DND-41 (cell line): ENCODE measurements around the gene GTF2B.
A peak's percentile ranks its signal among the peaks of the same experiment; 100 is the strongest.
"Not testable (repeated sequence)": the region's sequence is repeated elsewhere in the genome, so short reads cannot be mapped to it uniquely, and the experiment has no call there.

ENCODE experiments used
- ATAC-seq: fragments of 200-7000 bp; cut with Tn5 transposase; 3 replicates; pipeline ENCODE4 v1.9.1; 2021; ENCODE audit warnings: low read depth; ENCODE audit not compliant: insufficient read depth
- DNase-seq: peaks from one replicate; pipeline ENCODE4 v3.0.0-alpha.2; 2020
- H2AFZ ChIP-seq: 2 replicates; pipeline ENCODE4 v1.6.0; 2012; ENCODE audit warnings: low read depth, low read length
- H3K27ac ChIP-seq: 2 replicates; pipeline ENCODE4 v1.5.1; 2012; ENCODE audit warnings: low read length, inconsistent platforms
- H3K27me3 ChIP-seq: fragments of 200-600 bp; sonication (generic); 2 replicates; pipeline ENCODE4 v1.6.0; 2012; ENCODE audit warnings: low read length, mild to moderate bottlenecking, inconsistent platforms; ENCODE audit not compliant: insufficient read depth, poor library complexity
- H3K36me3 ChIP-seq: 2 replicates; pipeline ENCODE4 v1.5.1; 2012; ENCODE audit warnings: low read length, inconsistent platforms; ENCODE audit not compliant: insufficient read depth
- H3K4me1 ChIP-seq: 2 replicates; pipeline ENCODE4 v1.5.1; 2012; ENCODE audit warnings: mild to moderate bottlenecking, low read length; ENCODE audit not compliant: insufficient read depth
- H3K4me2 ChIP-seq: 2 replicates; pipeline ENCODE4 v1.6.0; 2012; ENCODE audit warnings: mild to moderate bottlenecking, moderate library complexity, low read length, inconsistent platforms; ENCODE audit not compliant: insufficient read depth
- H3K4me3 ChIP-seq, 2 experiments: fragments of 200-600 bp in 1 of 2; shearing (Covaris generic) in 1 of 2; 2 replicates each; pipeline ENCODE4 v1.5.1; 2012 to 2016; ENCODE audit warnings: inconsistent platforms in 2 of 2, low read length in 2 of 2, mild to moderate bottlenecking in 2 of 2, low read depth in 1 of 2, moderate library complexity in 1 of 2
- H3K79me2 ChIP-seq: 2 replicates; pipeline ENCODE4 v1.6.0; 2012; ENCODE audit warnings: low read length, inconsistent platforms; ENCODE audit not compliant: insufficient read depth
- H3K9ac ChIP-seq: 2 replicates; pipeline ENCODE4 v1.6.0; 2012; ENCODE audit warnings: low read depth, mild to moderate bottlenecking, inconsistent platforms, low read length, moderate library complexity
- H3K9me3 ChIP-seq: 2 replicates; pipeline ENCODE4 v1.5.1; 2012; ENCODE audit warnings: low read length, moderate library complexity, mild to moderate bottlenecking, inconsistent platforms; ENCODE audit not compliant: insufficient read depth, severe bottlenecking
- H4K20me1 ChIP-seq: 2 replicates; pipeline ENCODE4 v1.6.0; 2012; ENCODE audit warnings: low read length; ENCODE audit not compliant: insufficient read depth
- EZH2 ChIP-seq: IDR thresholded peaks from 3 replicates; pipeline ENCODE4 v1.6.1; 2012; ENCODE audit warnings: borderline replicate concordance, low read depth, mild to moderate bottlenecking, moderate library complexity, low read length, inconsistent platforms; ENCODE audit not compliant: severe bottlenecking
- TF ChIP-seq, protein P1 (sequence below): IDR thresholded peaks from 2 replicates; pipeline ENCODE4 v1.5.1; 2012; ENCODE audit warnings: borderline replicate concordance, low read length, moderate library complexity, mild to moderate bottlenecking; ENCODE audit not compliant: poor library complexity, severe bottlenecking; ENCODE audit errors: extremely low read depth

Gene GTF2B

DNA sequence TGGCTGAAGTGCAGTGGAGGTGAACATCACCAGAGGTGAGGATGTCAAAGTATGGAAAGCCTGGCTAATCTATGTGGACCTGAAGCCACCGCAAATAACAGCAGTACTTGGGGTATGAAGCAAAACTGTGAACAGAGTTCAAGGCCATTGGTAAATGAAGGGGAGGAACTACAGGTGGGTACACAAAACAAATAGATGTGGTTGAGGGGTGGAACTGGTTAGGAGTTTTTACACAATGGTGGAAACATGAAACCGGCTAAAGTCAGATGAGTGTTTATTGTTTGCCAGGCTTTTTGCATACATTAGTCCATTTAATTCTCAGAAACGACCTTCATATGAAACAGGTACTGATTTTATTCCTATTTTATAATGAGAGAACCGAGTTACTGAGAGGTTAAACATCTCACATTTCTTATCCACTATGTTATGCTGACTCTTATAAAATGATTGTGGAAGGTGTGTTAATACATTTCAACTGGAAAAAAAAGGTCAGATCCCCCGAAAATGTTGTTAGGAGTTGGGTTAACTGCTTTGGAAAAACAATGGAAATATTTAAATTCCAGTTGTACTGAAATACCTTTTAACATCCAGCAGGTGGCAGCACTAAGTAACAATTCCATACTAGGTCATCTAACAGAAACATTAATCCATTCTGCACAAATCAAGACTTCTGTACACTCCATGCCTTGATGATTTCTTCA lies 44.3 kb upstream of the GTF2B start:
- TF ChIP-seq, protein P1, sequence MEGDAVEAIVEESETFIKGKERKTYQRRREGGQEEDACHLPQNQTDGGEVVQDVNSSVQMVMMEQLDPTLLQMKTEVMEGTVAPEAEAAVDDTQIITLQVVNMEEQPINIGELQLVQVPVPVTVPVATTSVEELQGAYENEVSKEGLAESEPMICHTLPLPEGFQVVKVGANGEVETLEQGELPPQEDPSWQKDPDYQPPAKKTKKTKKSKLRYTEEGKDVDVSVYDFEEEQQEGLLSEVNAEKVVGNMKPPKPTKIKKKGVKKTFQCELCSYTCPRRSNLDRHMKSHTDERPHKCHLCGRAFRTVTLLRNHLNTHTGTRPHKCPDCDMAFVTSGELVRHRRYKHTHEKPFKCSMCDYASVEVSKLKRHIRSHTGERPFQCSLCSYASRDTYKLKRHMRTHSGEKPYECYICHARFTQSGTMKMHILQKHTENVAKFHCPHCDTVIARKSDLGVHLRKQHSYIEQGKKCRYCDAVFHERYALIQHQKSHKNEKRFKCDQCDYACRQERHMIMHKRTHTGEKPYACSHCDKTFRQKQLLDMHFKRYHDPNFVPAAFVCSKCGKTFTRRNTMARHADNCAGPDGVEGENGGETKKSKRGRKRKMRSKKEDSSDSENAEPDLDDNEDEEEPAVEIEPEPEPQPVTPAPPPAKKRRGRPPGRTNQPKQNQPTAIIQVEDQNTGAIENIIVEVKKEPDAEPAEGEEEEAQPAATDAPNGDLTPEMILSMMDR, result peak; percentile 80
- TF ChIP-seq EZH2, result no peak
- Histone ChIP-seq H3K79me2 (no peaks in the 10 kb centered on the region), H3K4me1 (no peaks in the 10 kb centered on the region), H3K27me3 (no peaks in the 10 kb centered on the region), H3K4me2 (no peak overlapping the region), H3K36me3 (peaks cover 67% of the 10 kb centered on the region), H3K27ac (no peak overlapping the region), H3K4me3 (no peak overlapping the region), H3K9me3 (no peaks in the 10 kb centered on the region), H4K20me1 (no peaks in the 10 kb centered on the region), H3K9ac (no peak overlapping the region), H2AFZ (no peak overlapping the region)
- DNase-seq, result no peak
- ATAC-seq, result peak; percentile 66; the same call in 1 of the 3 replicates

DNA sequence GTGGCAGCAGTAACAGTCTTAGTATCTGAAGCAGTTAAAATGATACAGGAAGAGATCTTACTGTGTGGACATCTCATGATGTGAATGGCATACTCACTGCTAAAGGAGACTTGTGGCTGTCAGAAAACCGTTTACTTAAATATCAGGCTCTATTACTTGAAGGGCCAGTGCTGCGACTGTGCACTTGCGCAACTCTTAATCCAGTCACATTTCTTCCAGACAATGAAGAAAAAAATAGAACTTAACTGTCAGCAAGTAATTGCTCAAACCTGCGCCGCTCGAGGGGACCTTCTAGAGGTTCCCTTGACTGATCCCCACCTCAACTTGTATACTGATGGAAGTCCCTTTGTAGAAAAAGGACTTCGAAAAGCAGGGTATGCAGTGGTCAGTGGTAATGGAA lies 38.8 kb upstream of the GTF2B start:
- H3K4me3 ChIP-seq, H3K9ac ChIP-seq, H4K20me1 ChIP-seq, H3K9me3 ChIP-seq, H3K27ac ChIP-seq, H3K4me1 ChIP-seq, H2AFZ ChIP-seq, H3K79me2 ChIP-seq, H3K27me3 ChIP-seq, DNase-seq, H3K4me2 ChIP-seq, ATAC-seq: not testable (repeated sequence)
- H3K36me3 ChIP-seq, result peaks cover 56% of the 10 kb centered on the region

DNA sequence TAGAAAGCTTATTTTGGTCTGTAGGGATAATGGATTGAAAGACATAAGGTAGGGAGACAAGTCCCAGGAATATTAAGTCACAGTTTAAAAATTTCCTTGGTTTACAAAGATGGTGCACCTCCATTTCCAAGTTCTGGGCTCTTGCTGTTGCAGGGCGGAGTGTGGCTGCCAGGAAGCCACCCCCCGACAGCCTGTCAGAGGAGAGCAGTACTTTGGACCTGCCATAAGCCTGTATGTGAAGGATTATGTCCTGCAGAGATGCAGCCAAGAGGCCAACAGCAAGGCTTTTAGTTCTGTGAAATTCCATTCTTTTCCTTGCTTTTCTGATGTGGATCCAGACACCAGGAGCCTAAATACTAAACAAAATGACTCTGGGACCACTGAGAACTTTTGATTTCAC lies 31.9 kb upstream of the GTF2B start:
- no peak for TF ChIP-seq EZH2
- TF ChIP-seq, protein P1, result no peak

DNA sequence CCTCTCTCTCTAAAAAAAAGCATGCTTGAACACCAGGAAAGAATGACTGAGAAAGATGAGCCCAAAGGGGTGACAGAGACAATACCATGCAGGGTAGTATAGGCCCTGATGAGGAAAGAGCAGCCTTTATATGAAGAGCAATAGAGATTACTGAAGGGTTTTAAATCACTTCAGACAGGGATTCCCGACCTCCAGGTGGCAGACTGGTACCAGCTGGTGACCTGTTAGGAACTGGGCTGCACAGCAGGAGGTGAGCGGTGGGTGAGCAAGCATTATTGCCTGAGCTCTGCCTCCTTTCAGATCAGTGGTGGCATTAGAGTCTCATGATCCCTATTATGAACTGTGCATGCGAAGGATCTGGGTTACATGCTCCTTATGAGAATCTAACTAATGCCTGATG lies 30.8 kb upstream of the GTF2B start:
- ATAC-seq (no peak), DNase-seq (no peak)
- H3K9ac ChIP-seq, result no peak overlapping the region
- no peak overlapping the region for H3K4me2 ChIP-seq
- no peak overlapping the region for H3K4me3 ChIP-seq
- H3K9me3 ChIP-seq, result peaks cover 26% of the 10 kb centered on the region
- H3K79me2 ChIP-seq, result no peaks in the 10 kb centered on the region
- H3K36me3 ChIP-seq, result peaks cover 77% of the 10 kb centered on the region
- no peak overlapping the region for H3K27ac ChIP-seq
- H4K20me1 ChIP-seq, result no peaks in the 10 kb centered on the region
- H3K4me1 ChIP-seq, result no peaks in the 10 kb centered on the region
- TF ChIP-seq EZH2, result no peak
- no peaks in the 10 kb centered on the region for H3K27me3 ChIP-seq
- no peak overlapping the region for H2AFZ ChIP-seq

More for the DNA sequence above, 31.9 kb upstream of the GTF2B start:
- H3K4me1 ChIP-seq, result no peaks in the 10 kb centered on the region
- no peak for DNase-seq
- no peaks in the 10 kb centered on the region for H4K20me1 ChIP-seq
- no peak overlapping the region for H3K9ac ChIP-seq
- no peaks in the 10 kb centered on the region for H3K27me3 ChIP-seq
- peaks cover 74% of the 10 kb centered on the region for H3K36me3 ChIP-seq
- ATAC-seq, result no peak
- no peaks in the 10 kb centered on the region for H3K79me2 ChIP-seq
- H2AFZ ChIP-seq, result no peak overlapping the region
- no peak overlapping the region for H3K27ac ChIP-seq
- no peak overlapping the region for H3K4me2 ChIP-seq
- peaks cover 16% of the 10 kb centered on the region for H3K9me3 ChIP-seq
- H3K4me3 ChIP-seq, result no peak overlapping the region
